ENCODE results near the gene ZNF625.

Gene ZNF625

DNA sequence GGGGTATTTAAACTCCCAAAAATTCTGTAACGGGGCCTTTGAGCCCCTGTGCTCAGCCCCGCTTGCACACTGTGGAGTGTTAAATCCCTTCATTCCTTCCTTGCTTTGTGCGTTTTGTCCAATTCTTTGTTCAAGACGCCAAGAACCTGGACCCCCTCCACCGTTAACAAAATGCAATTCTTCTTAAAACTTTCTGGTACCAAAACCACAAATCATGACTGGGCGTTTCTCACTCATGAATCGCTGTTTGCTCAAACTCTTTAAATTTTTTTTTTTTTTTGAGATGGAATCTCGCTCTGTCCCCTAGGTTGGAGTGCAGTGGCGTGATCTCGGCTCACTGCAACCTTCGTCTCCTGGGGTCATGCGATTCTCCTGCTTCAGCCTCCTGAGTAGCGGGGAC is 17.3 kb downstream of the ZNF625 start:
- TF ChIP-seq, protein P1, sequence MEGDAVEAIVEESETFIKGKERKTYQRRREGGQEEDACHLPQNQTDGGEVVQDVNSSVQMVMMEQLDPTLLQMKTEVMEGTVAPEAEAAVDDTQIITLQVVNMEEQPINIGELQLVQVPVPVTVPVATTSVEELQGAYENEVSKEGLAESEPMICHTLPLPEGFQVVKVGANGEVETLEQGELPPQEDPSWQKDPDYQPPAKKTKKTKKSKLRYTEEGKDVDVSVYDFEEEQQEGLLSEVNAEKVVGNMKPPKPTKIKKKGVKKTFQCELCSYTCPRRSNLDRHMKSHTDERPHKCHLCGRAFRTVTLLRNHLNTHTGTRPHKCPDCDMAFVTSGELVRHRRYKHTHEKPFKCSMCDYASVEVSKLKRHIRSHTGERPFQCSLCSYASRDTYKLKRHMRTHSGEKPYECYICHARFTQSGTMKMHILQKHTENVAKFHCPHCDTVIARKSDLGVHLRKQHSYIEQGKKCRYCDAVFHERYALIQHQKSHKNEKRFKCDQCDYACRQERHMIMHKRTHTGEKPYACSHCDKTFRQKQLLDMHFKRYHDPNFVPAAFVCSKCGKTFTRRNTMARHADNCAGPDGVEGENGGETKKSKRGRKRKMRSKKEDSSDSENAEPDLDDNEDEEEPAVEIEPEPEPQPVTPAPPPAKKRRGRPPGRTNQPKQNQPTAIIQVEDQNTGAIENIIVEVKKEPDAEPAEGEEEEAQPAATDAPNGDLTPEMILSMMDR (IDR thresholded peaks at IDR 0.05; ENCODE audit: insufficient read depth, low read depth, low read length, missing control alignments), result no peak
- DNase-seq (ENCODE audit: low read depth), result no peak
- H3K4me3 ChIP-seq (ENCODE audit: low read depth, low read length), result peak overlapping the region; percentile 90

DNA sequence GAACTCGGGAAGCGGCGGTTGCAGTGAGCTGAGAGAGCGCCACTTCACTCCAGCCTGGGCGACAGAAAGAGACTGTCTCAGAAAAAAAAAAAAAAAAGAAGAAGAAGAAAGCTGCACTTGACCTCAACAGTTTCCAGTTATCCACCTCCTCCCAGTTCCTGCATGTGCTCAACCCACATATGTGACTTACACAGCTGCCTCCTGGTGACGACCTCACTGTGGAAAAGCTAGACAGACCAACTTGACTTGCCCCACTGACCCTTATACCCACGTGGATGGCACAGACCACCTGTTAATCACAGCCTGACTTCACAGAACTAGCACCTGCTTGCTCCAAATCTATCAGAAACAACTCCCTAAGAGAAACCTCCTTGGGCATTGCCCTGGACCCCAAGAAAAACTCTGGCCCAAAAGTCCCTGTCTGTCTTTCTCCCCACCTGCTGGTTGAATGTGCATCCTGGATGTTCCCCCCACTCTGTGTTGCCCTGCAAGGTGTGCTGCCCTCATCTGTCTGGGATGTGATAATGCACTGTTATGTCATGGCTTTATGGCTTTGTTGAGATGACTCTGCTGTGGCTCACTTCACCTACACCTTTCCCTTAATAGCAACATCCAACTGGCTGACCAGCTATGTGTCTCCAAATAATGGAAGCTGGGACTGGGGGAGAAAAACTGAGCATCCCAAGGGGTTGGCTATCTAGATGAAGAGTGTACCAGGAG is 19.2 kb downstream of the ZNF625 start:
- TF ChIP-seq, protein P1 (IDR thresholded peaks at IDR 0.05; ENCODE audit: insufficient read depth, low read depth, low read length, missing control alignments), result no peak
- H3K4me3 ChIP-seq (ENCODE audit: low read depth, low read length), result no peak overlapping the region
- peak; percentile 35 for DNase-seq (ENCODE audit: low read depth)

DNA sequence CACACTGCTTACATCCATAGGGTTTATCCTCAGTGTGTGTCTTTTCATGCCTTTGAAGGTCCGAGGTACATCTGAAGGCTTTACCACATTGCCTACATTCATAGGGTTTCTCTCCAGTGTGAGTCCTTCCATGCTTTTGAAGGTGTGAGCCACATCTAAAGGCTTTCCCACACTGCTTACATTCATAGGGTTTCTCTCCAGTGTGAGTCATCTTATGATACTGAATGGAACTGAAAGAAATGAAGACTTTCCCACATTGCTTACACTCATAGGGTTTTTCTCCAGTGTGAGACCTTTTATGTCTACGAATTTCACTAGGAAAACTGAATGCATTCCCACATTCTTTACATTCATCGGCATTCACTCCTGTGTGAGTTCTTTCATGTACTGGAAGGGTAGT is 23.5 kb downstream of the ZNF625 start:
- DNase-seq (ENCODE audit: low read depth), result no peak
- TF ChIP-seq, protein P1 (IDR thresholded peaks at IDR 0.05; ENCODE audit: insufficient read depth, low read depth, low read length, missing control alignments), result no peak
- no peak overlapping the region for H3K4me3 ChIP-seq (ENCODE audit: low read depth, low read length)

DNA sequence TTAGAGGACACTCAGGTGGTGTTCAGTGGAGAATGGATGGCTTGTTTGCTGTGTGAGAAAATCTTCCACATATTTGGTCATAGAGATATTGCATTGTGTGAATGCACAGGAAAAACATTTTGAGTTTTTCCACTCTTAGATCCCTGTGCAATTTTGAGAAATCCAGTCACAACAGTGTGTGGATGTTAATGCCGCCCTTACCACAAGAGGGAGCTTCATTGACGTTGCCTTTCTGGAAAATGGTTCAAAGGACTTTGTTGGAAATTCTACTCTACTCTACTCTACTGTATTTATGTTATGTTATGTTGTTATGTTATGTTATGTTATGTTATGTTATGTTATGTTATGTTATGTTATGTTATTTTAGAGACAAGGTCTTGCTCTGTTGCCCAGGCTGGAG is 29.8 kb downstream of the ZNF625 start:
- H3K4me3 ChIP-seq (ENCODE audit: low read depth, low read length), result no peak overlapping the region
- no peak for DNase-seq (ENCODE audit: low read depth)
- TF ChIP-seq, protein P1 (IDR thresholded peaks at IDR 0.05; ENCODE audit: insufficient read depth, low read depth, low read length, missing control alignments), result peak; percentile 28

DNA sequence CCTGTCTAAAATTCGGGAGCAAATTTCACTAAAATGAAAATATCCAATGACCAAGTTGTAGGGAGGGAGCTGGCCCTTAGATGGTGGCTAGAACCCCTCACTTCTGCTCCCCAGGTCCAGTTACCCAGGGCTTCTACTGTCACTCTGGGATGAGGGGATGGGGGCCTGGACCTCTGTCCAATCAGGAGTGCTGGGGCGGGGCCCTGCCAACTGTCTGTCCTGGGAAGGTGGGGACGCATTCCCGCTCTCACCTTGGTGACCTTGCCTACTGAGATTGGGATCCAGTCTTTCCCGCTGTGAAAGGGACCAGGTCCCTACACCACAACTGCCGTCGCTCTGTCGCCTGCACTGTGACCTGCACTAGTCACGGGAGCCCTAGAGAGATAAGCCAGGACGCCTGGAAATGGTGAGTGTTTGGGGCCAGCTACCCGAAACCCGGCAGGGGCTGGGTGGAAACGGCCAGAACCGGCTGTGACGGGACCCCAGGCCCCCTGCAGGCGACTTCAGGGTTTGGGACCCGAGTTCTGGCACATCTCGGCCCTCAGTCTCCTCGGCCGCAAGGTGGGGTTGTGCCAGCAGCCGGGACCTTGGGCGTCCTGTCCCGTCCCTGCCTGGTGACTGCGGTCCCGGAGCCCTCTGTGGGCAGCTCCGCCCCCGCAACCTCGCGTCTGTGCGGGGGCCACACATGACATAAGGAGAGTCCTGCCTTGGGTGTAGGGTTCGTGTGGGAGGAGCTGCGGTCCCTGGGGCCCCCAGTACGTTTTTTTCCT is 39.1 kb downstream of the ZNF625 start:
- DNase-seq (ENCODE audit: low read depth), result no peak
- no peak overlapping the region for H3K4me3 ChIP-seq (ENCODE audit: low read depth, low read length)
- TF ChIP-seq, protein P1 (IDR thresholded peaks at IDR 0.05; ENCODE audit: insufficient read depth, low read depth, low read length, missing control alignments), result no peak

DNA sequence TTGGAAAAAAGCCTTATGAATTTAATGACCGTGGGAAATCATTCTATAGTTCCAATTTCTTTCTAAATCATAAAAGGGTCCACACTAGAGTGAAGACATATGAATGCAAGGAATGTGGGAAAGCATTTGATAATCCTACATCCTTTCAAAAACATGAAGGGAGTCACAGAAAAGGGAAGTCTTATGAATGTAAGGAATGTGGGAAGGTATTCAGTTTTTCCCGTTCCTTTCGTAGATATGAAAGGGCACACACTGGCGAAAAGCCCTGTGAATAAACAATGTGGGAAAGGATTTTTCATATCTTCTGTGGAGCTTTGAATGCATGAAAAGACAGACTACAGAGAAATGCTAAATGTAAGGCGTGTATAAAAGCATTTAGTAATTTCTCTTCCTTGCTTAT is 43.4 kb downstream of the ZNF625 start:
- H3K4me3 ChIP-seq (ENCODE audit: low read depth, low read length), result no peak overlapping the region
- TF ChIP-seq, protein P1 (IDR thresholded peaks at IDR 0.05; ENCODE audit: insufficient read depth, low read depth, low read length, missing control alignments), result no peak
- DNase-seq (ENCODE audit: low read depth), result no peak

All from GM12865 (cell line).